HCT116 (cell line): ENCODE results near the gene GPC4. TPM values are rescaled to one million over a fixed set of nuclear protein-coding genes. Genes with fewer than 3 reads are reported as not detected.

ENCODE experiments used
- ATAC-seq: fragments of 200-7000 bp; cut with Tn5 transposase; 2 replicates; pipeline ENCODE4 v1.9.1; 2020; ENCODE audit warnings: mild to moderate bottlenecking, moderate library complexity
- BruUV-seq: library from RNA; stranded (reverse); fragments of 400-500 nt; replicated peaks from 2 replicates; lab custom pipeline; 2021; lab: Mats Ljungman, UMichigan
- CTCF ChIA-PET: fragments of 300-600 bp; sonication (Branson Sonifier 250); formaldehyde crosslinking; loops from one replicate; lab custom pipeline; 2021; ENCODE audit warnings: antibody characterized with exemption; lab: Charles Lee
- POLR2A ChIA-PET: fragments of 300-600, 350-600 bp; sonication (Branson Sonifier 250); formaldehyde crosslinking; loops from one replicate; lab custom pipeline; 2021; ENCODE audit warnings: antibody characterized with exemption; lab: Charles Lee
- RAD21 ChIA-PET, 2 experiments: fragments of 300-600 bp; sonication (Branson Sonifier 250); formaldehyde crosslinking; loops; one replicate each; lab custom pipeline; 2023; ENCODE audit warnings: low total read pairs in 2 of 2; ENCODE audit not compliant: uncharacterized antibody in 2 of 2, unreplicated experiment in 2 of 2, low non-redundant PET in 1 of 2; lab: Charles Lee
- DNase-seq: peaks from one replicate; pipeline ENCODE4 v3.0.0-alpha.2; 2010; ENCODE audit warnings: low read depth, low spot score
- H2AFZ ChIP-seq: fragments of 200-600 bp; shearing (Covaris generic), sonication (generic); 2 replicates; pipeline ENCODE4 v1.6.1; 2017; ENCODE audit warnings: low read depth, mixed run types, mixed read lengths, antibody characterized with exemption, low read length; ENCODE audit not compliant: poor library complexity, severe bottlenecking
- H3K27ac ChIP-seq: 2 replicates; pipeline ENCODE4 v1.5.1; 2012; ENCODE audit warnings: low read depth, low read length
- H3K27me3 ChIP-seq: fragments of 200-600 bp; sonication (generic); 2 replicates; pipeline ENCODE4 v1.6.1; 2016; ENCODE audit warnings: mixed run types, low read length, mixed read lengths; ENCODE audit not compliant: insufficient read depth
- H3K36me3 ChIP-seq, 2 experiments: fragments of 200-500 bp in 1 of 2; fragments of 200-600 bp in 1 of 2; sonication (Bioruptor generic) in 1 of 2; sonication (generic) in 1 of 2; 2 replicates each; pipeline versions ENCODE4 v1.5.1 to v1.6.1; 2014 to 2016; ENCODE audit warnings: low read length in 2 of 2, inconsistent platforms in 1 of 2, mixed read lengths in 1 of 2, mixed run types in 1 of 2; ENCODE audit not compliant: insufficient read depth in 2 of 2, control insufficient read depth in 1 of 2
- H3K4me1 ChIP-seq, 2 experiments: fragments of 200-600 bp in 1 of 2; sonication (generic) in 1 of 2; 2 replicates each; pipeline versions ENCODE4 v1.5.1 to v1.6.1; 2012 to 2017; ENCODE audit warnings: low read length in 2 of 2, inconsistent platforms in 1 of 2, mild to moderate bottlenecking in 1 of 2, mixed read lengths in 1 of 2, mixed run types in 1 of 2, moderate library complexity in 1 of 2; ENCODE audit not compliant: insufficient read depth in 2 of 2, control insufficient read depth in 1 of 2
- H3K4me2 ChIP-seq: fragments of 200-600 bp; sonication (generic); 2 replicates; pipeline ENCODE4 v1.6.1; 2017; ENCODE audit warnings: mixed run types, low read length, mixed read lengths
- H3K4me3 ChIP-seq, 2 experiments: fragments of 200-600 bp in 1 of 2; sonication (generic) in 1 of 2; replicated peaks in 1 of 2; 2 replicates each; pipeline ENCODE4 v1.5.1; 2011 to 2016; ENCODE audit warnings: low read length in 2 of 2, control low read depth in 1 of 2, low read depth in 1 of 2, mild to moderate bottlenecking in 1 of 2, mixed read lengths in 1 of 2, mixed run types in 1 of 2
- H3K79me2 ChIP-seq: fragments of 200-600 bp; sonication (generic); 2 replicates; pipeline ENCODE4 v1.6.1; 2017; ENCODE audit warnings: mild to moderate bottlenecking, mixed run types, low read length, moderate library complexity, mixed read lengths; ENCODE audit not compliant: insufficient read depth
- H3K9ac ChIP-seq: fragments of 200-600 bp; sonication (generic); 2 replicates; pipeline ENCODE4 v1.6.1; 2016; ENCODE audit warnings: low read length, mixed read lengths
- H3K9me2 ChIP-seq: fragments of 200-600 bp; sonication (generic), shearing (Covaris generic); 2 replicates; pipeline ENCODE4 v1.6.1; 2017; ENCODE audit warnings: mixed run types, mild to moderate bottlenecking, moderate library complexity; ENCODE audit not compliant: insufficient read depth
- H3K9me3 ChIP-seq, 2 experiments: fragments of 200-500 bp in 1 of 2; fragments of 200-600 bp in 1 of 2; sonication (Bioruptor generic) in 1 of 2; sonication (generic) in 1 of 2; 2 replicates each; pipeline ENCODE4 v1.6.1; 2014 to 2017; ENCODE audit warnings: low read length in 2 of 2, mixed read lengths in 2 of 2, inconsistent platforms in 1 of 2, low read depth in 1 of 2, mild to moderate bottlenecking in 1 of 2, mixed run types in 1 of 2, moderate library complexity in 1 of 2; ENCODE audit not compliant: control insufficient read depth in 1 of 2, insufficient read depth in 1 of 2
- H4K20me1 ChIP-seq: fragments of 200-600 bp; sonication (generic), shearing (Covaris generic); 2 replicates; pipeline ENCODE4 v1.6.1; 2017; ENCODE audit warnings: mixed run types, mild to moderate bottlenecking, moderate library complexity; ENCODE audit not compliant: insufficient read depth
- CEBPB ChIP-seq: IDR thresholded peaks from 2 replicates; pipeline ENCODE4 v1.6.1; 2012; ENCODE audit warnings: low read depth
- ELF1 ChIP-seq: IDR thresholded peaks from 2 replicates; pipeline ENCODE4 v1.6.1; 2012; ENCODE audit warnings: low read depth, borderline replicate concordance
- JUND ChIP-seq: IDR thresholded peaks from 2 replicates; pipeline ENCODE4 v1.6.1; 2012
- SP1 ChIP-seq: IDR thresholded peaks from 2 replicates; pipeline ENCODE4 v1.6.1; 2012; ENCODE audit warnings: low read depth
- SRF ChIP-seq: IDR thresholded peaks from 2 replicates; pipeline ENCODE4 v1.6.1; 2012; ENCODE audit warnings: low read depth
- ZBTB33 ChIP-seq: IDR thresholded peaks from 2 replicates; pipeline ENCODE4 v1.6.1; 2011; ENCODE audit warnings: mild to moderate bottlenecking, low read length, moderate library complexity; ENCODE audit not compliant: insufficient replicate concordance; ENCODE audit errors: extremely low read depth
- intact Hi-C: fragments of 100-400 bp; cut with micrococcal nuclease; formaldehyde crosslinking; loops from 2 replicates; pipeline ENCODE4 v1.10.0; 2022
- total RNA-seq: library from RNA; stranded (reverse); gene quantifications from one replicate; pipeline ENCODE4 v1.2.1, GENCODE V29; 2021; ENCODE audit not compliant: unreplicated experiment
- TF ChIP-seq, protein P1 (sequence below): IDR thresholded peaks from 2 replicates; pipeline ENCODE4 v1.6.1; 2012; ENCODE audit warnings: low read depth

Gene GPC4
- total RNA-seq, 1 experiment from 2014 or later: 9.7 TPM

- Histone ChIP-seq H3K4me3 (no peak overlapping the region), H3K9ac (no peak overlapping the region), H3K79me2 (no peaks in the 10 kb centered on the region), H3K4me2 (no peak overlapping the region), H3K9me3 (no peaks in the 10 kb centered on the region), H3K36me3 (no peaks in the 10 kb centered on the region), H4K20me1 (no peaks in the 10 kb centered on the region), H2AFZ (no peak overlapping the region), H3K4me1 (peaks cover 0 to 5% of the 10 kb centered on the region in 2 experiments; a peak in 2 of 4 replicates), H3K27me3 (no peaks in the 10 kb centered on the region), H3K27ac (no peak overlapping the region), H3K9me2 (no peaks in the 10 kb centered on the region)
- ATAC-seq: no peak
- ChIA-PET CTCF (no interaction called here), POLR2A (no interaction called here), RAD21 (no interaction called here)
- TF ChIP-seq SP1 (no peak), ZBTB33 (no peak), JUND (no peak), ELF1 (no peak), CEBPB (no peak), SRF (no peak)
- TF ChIP-seq, protein P1, sequence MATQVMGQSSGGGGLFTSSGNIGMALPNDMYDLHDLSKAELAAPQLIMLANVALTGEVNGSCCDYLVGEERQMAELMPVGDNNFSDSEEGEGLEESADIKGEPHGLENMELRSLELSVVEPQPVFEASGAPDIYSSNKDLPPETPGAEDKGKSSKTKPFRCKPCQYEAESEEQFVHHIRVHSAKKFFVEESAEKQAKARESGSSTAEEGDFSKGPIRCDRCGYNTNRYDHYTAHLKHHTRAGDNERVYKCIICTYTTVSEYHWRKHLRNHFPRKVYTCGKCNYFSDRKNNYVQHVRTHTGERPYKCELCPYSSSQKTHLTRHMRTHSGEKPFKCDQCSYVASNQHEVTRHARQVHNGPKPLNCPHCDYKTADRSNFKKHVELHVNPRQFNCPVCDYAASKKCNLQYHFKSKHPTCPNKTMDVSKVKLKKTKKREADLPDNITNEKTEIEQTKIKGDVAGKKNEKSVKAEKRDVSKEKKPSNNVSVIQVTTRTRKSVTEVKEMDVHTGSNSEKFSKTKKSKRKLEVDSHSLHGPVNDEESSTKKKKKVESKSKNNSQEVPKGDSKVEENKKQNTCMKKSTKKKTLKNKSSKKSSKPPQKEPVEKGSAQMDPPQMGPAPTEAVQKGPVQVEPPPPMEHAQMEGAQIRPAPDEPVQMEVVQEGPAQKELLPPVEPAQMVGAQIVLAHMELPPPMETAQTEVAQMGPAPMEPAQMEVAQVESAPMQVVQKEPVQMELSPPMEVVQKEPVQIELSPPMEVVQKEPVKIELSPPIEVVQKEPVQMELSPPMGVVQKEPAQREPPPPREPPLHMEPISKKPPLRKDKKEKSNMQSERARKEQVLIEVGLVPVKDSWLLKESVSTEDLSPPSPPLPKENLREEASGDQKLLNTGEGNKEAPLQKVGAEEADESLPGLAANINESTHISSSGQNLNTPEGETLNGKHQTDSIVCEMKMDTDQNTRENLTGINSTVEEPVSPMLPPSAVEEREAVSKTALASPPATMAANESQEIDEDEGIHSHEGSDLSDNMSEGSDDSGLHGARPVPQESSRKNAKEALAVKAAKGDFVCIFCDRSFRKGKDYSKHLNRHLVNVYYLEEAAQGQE: no peak
- no TSS peak for BruUV-seq
- intact Hi-C loops: no loop called here
- DNase-seq: no peak
Measured at GRCh38 chrX:133440081-133440796, 24.9 kb upstream of the GPC4 start.
